K562 (cell line): Measurements from ENCODE around the gene MCRS1. TPM values are rescaled to one million over a fixed set of nuclear protein-coding genes. Genes with fewer than 3 reads are reported as not detected.

Source experiments
- ATAC-seq: fragments of 200-7000 bp; cut with Tn5 transposase; 3 replicates; pipeline ENCODE4 v1.9.1; 2020; ENCODE audit warnings: moderate library complexity
- BruUV-seq: library from RNA; stranded (reverse); fragments of 400-500 nt; replicated peaks from 2 replicates; lab custom pipeline; 2021; lab: Mats Ljungman, UMichigan
- CTCF ChIA-PET: fragments of 300-600 bp; formaldehyde crosslinking; extraction: SDS; loops from one replicate; lab custom pipeline; 2021; ENCODE audit warnings: low intra/inter-chr PET ratio; lab: Yijun Ruan, JAX
- POLR2A ChIA-PET: fragments of 300-600, 350-650 bp; sonication (Branson Sonifier 250); formaldehyde crosslinking; extraction: SDS; loops from one replicate; lab custom pipeline; 2021; ENCODE audit warnings: antibody characterized with exemption, inconsistent platforms; lab: Yijun Ruan, JAX
- DNase-seq, 4 experiments: peaks; one replicate each; pipeline versions ENCODE4 v3.0.0 to v3.0.0-alpha.2; 2011 to 2018; ENCODE audit warnings: low spot score in 3 of 4, mixed read lengths in 3 of 4; ENCODE audit errors: extremely low read depth in 1 of 4
- FAIRE-seq: peaks from 2 replicates; lab custom pipeline; 2011; peaks lifted over from hg19 to GRCh38; lab: Jason Lieb, UNC
- H2AFZ ChIP-seq: 2 replicates; pipeline ENCODE4 v1.6.0; 2011; ENCODE audit warnings: low read depth, low read length, control low read depth, inconsistent platforms
- H3K27ac ChIP-seq: fragments of 200-600 bp; 3 replicates; pipeline ENCODE4 v1.8.0; 2011; ENCODE audit warnings: low read depth, mild to moderate bottlenecking, control low read depth, inconsistent platforms, low read length, moderate library complexity, mixed read lengths; ENCODE audit errors: extremely low read depth
- H3K27me3 ChIP-seq, 2 experiments: fragments of 300-600 bp in 1 of 2; 2 replicates in 1 of 2; 3 replicates in 1 of 2; pipeline versions ENCODE4 v1.6.0 to v1.8.0; 2011; ENCODE audit warnings: inconsistent platforms in 2 of 2, low read length in 2 of 2, mild to moderate bottlenecking in 1 of 2, mixed read lengths in 1 of 2, moderate library complexity in 1 of 2; ENCODE audit not compliant: control insufficient read depth in 2 of 2, insufficient read depth in 2 of 2
- H3K36me3 ChIP-seq: fragments of 300-600 bp; 3 replicates; pipeline ENCODE4 v1.8.0; 2011; ENCODE audit warnings: mild to moderate bottlenecking, low read length, inconsistent platforms; ENCODE audit not compliant: control insufficient read depth, insufficient read depth
- H3K4me1 ChIP-seq, 2 experiments: fragments of 200-600 bp in 1 of 2; replicated peaks in 1 of 2; 2 replicates in 1 of 2; 3 replicates in 1 of 2; pipeline versions ENCODE4 v1.5.1 to v1.8.0; 2011; ENCODE audit warnings: inconsistent platforms in 2 of 2, low read length in 2 of 2, mild to moderate bottlenecking in 1 of 2, mixed read lengths in 1 of 2, moderate library complexity in 1 of 2; ENCODE audit not compliant: control insufficient read depth in 2 of 2, insufficient read depth in 2 of 2
- H3K4me2 ChIP-seq: 2 replicates; pipeline ENCODE4 v1.6.1; 2011; ENCODE audit warnings: low read length, control low read depth, inconsistent platforms, mixed read lengths; ENCODE audit not compliant: insufficient read depth
- H3K4me3 ChIP-seq: fragments of 200-600 bp; sonication (generic), shearing (Covaris generic); 2 replicates; pipeline ENCODE4 v1.5.1; 2016; ENCODE audit warnings: control low read depth, inconsistent platforms
- H3K79me2 ChIP-seq: fragments of 200-600 bp; 3 replicates; pipeline ENCODE4 v1.8.0; 2011; ENCODE audit warnings: low read length, inconsistent platforms; ENCODE audit not compliant: control insufficient read depth, insufficient read depth
- H3K9ac ChIP-seq, 2 experiments: 2 replicates each; pipeline versions ENCODE4 v1.6.0 to v1.6.1; 2011; ENCODE audit warnings: low read depth in 2 of 2, low read length in 2 of 2, control low read depth in 1 of 2, inconsistent platforms in 1 of 2, mild to moderate bottlenecking in 1 of 2, mixed read lengths in 1 of 2; ENCODE audit not compliant: insufficient read depth in 1 of 2
- H3K9me1 ChIP-seq: one replicate; pipeline ENCODE4 v1.6.0; 2011; ENCODE audit warnings: inconsistent platforms, mild to moderate bottlenecking, low read length, moderate library complexity; ENCODE audit not compliant: control insufficient read depth, insufficient read depth
- H3K9me3 ChIP-seq: replicated peaks from 2 replicates; pipeline ENCODE4 v1.5.1; 2011; ENCODE audit warnings: low read depth, low read length, inconsistent platforms; ENCODE audit not compliant: control insufficient read depth, insufficient read depth
- H4K20me1 ChIP-seq: replicated peaks from 2 replicates; pipeline ENCODE4 v1.6.1; 2011; ENCODE audit warnings: low read length, inconsistent platforms, mixed read lengths; ENCODE audit not compliant: control insufficient read depth, insufficient read depth
- CEBPB ChIP-seq: fragments of 450-650 bp; IDR thresholded peaks from 2 replicates; pipeline ENCODE4 v1.6.1; 2016; ENCODE audit warnings: missing genetic modification characterization, missing compliant biosample characterization
- NFE2 ChIP-seq: IDR thresholded peaks from 2 replicates; pipeline ENCODE4 v1.6.1; 2014; ENCODE audit warnings: antibody characterized with exemption, low read depth
- PCBP2 ChIP-seq: fragments of 200-400 bp; formaldehyde crosslinking; IDR thresholded peaks from 2 replicates; pipeline ENCODE4 v1.6.1; 2018; ENCODE audit warnings: low read length, low read depth, mild to moderate bottlenecking, moderate library complexity; ENCODE audit not compliant: poor library complexity, severe bottlenecking
- POLR2G ChIP-seq: fragments of 200-400 bp; formaldehyde crosslinking; IDR thresholded peaks from 2 replicates; pipeline ENCODE4 v1.6.1; 2017; ENCODE audit warnings: low read depth, mild to moderate bottlenecking, antibody characterized with exemption, low read length, moderate library complexity
- RAD21 ChIP-seq, 2 experiments: fragments of 250-450 bp in 1 of 2; fragments of 450-650 bp in 1 of 2; sonication (Bioruptor Pico) in 1 of 2; formaldehyde crosslinking in 1 of 2; IDR thresholded peaks in 1 of 2; conservative IDR thresholded peaks in 1 of 2; 2 replicates each; pipeline versions ENCODE4 v1.4.0 to v1.8.0; 2020 to 2022; ENCODE audit warnings: mild to moderate bottlenecking in 2 of 2, moderate library complexity in 1 of 2
- RCOR1 ChIP-seq, 2 experiments: IDR thresholded peaks; 2 replicates each; pipeline ENCODE4 v1.6.1; 2012; ENCODE audit warnings: low read depth in 2 of 2, low read length in 2 of 2, borderline replicate concordance in 1 of 2, improper control_type of control experiment in 1 of 2
- SMC3 ChIP-seq: conservative IDR thresholded peaks from 2 replicates; pipeline ENCODE4 v1.6.1; 2011; ENCODE audit warnings: low read depth, low read length, improper control_type of control experiment; ENCODE audit not compliant: insufficient read depth
- ZNF133 ChIP-seq: fragments of 250-450 bp; sonication (Bioruptor Pico); IDR thresholded peaks from 2 replicates; pipeline ENCODE4 v1.4.0; 2020; ENCODE audit warnings: mild to moderate bottlenecking
- ZNF232 ChIP-seq: sonication (generic); formaldehyde crosslinking; IDR thresholded peaks from 2 replicates; pipeline ENCODE4 v1.8.0; 2022; ENCODE audit warnings: mild to moderate bottlenecking, missing genetic modification reagents
- WGBS: fragments of 100-300 bp; shearing (Covaris generic); methylation state at CpG from one replicate; pipeline ENCODE4 v1.1.6; 2016; ENCODE audit warnings: low coverage, mixed read lengths; ENCODE audit not compliant: insufficient coverage; ENCODE audit errors: missing lambda C conversion rate; 5-methylcytosine and 5-hydroxymethylcytosine counted together
- in situ Hi-C: fragments of 300-500 bp; cut with MboI; formaldehyde crosslinking; loops from 4 replicates; pipeline ENCODE4 v1.15.0; 2018; ENCODE audit warnings: inconsistent platforms, mixed read lengths
- intact Hi-C: fragments of 100-400 bp; cut with micrococcal nuclease; formaldehyde crosslinking; loops from 2 replicates; pipeline ENCODE4 v1.14.2; 2022
- polyA plus RNA-seq, 8 experiments: library from polyadenylated mRNA; depleted of rRNA in 4 of 8; stranded (reverse) in 5 of 8; unstranded in 3 of 8; fragments of >200 nt; fragmentation: Nextera tagmentation in 2 of 8; fragmentation: Illumina TruSeq in 1 of 8; extraction: Ambion mirVana in 2 of 8; extraction: Trizol in 1 of 8; gene quantifications; 2 replicates each; pipeline versions ENCODE4 v1.2.1 to v1.2.3, GENCODE V29; 2011 to 2014; ENCODE audit warnings: inconsistent platforms in 1 of 8, missing spikeins in 1 of 8
- total RNA-seq, 7 experiments: library from RNA; depleted of rRNA in 6 of 7; stranded (reverse); fragments of >200 nt in 6 of 7; fragmentation: Illumina TruSeq in 2 of 7; extraction: Trizol in 2 of 7; gene quantifications; 2 replicates each; pipeline versions ENCODE4 v1.2.1 to v1.2.3, GENCODE V29; 2011 to 2021; ENCODE audit warnings: low replicate concordance in 1 of 7
- TF ChIP-seq, protein P1 (sequence below): sonication (generic); formaldehyde crosslinking; IDR thresholded peaks from 2 replicates; pipeline ENCODE4 v1.8.1; 2023; ENCODE audit warnings: mild to moderate bottlenecking, missing genetic modification reagents, moderate library complexity
- TF ChIP-seq, protein P2 (sequence below): fragments of 450-650 bp; IDR thresholded peaks from 2 replicates; pipeline ENCODE4 v1.6.1; 2016; ENCODE audit warnings: borderline replicate concordance
- TF ChIP-seq, protein P3 (sequence below): fragments of 450-650 bp; formaldehyde crosslinking; conservative IDR thresholded peaks from 2 replicates; pipeline ENCODE4 v1.4.0; 2022; ENCODE audit warnings: mild to moderate bottlenecking, missing genetic modification characterization
- TF ChIP-seq, protein P4 (sequence below): fragments of 450-650 bp; formaldehyde crosslinking; IDR thresholded peaks from 2 replicates; pipeline ENCODE4 v1.4.0; 2020; ENCODE audit warnings: mild to moderate bottlenecking, moderate library complexity

The MCRS1 gene
- total and polyA plus RNA-seq, 9 of the 15 experiments (the other 6 are each of a cell fraction or from before 2014, with no cell fraction given): 50.0 to 100 (median 73.2) TPM

DNA sequence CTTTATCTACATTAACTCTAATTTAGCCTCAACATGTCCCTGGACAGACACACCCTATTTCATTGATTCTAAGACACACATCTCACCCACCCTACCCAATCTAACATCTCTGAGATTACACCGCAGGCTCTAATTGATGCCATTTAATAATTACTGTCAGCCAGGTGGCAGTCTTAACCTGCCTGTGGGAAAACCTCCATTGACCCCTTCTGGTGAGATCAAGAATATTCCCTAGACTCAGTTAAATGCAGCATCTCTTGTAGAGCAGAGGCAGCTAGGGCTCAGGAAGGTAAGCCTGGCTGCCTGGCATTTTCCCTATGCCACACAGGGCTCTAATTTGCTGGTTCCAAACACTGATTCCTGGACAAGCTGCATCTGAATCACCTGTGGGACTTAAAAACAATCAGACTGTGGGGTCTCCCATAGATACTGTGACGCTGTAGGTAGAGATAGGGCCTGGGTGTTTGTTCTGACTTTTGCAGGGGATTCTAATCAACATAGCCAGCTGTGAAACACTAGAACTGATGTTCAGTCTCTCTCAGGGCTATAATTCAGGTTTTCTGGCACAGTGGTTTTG, 14.3 kb downstream of the MCRS1 start:
- in situ Hi-C loops (no loop called here), intact Hi-C loops (loop anchor here (1.0 kb wide), 1 partner anchor 70 kb away; the partner anchor contains the start of gene PRPF40B)
- BruUV-seq: no TSS peak
- H3K4me2 ChIP-seq: no peak overlapping the region
- POLR2A ChIA-PET: interaction anchor here (0.6 to 1.9 kb wide), 12 partner anchors 8 to 1685 kb away, joined by 3 to 12 read pairs (median 3); partner anchors contain the start of gene DAZAP2
- H3K36me3 ChIP-seq: peaks cover 17% of the 10 kb centered on the region; the same call in 1 of the 3 replicates
- H3K27me3 ChIP-seq: peaks cover 6 to 44% of the 10 kb centered on the region in 2 experiments; a peak in 4 of 5 replicates
- H3K79me2 ChIP-seq: no peaks in the 10 kb centered on the region
- no peak overlapping the region for H3K27ac ChIP-seq
- DNase-seq (peak; percentile 50 to 68 (median 56)), ATAC-seq (peak; percentile 77), FAIRE-seq (peak; percentile 74)
- CTCF ChIA-PET: interaction anchor here (0.7 to 2.6 kb wide), 7 partner anchors 14 to 286 kb away, joined by 3 to 20 read pairs (median 4); partner anchors contain the start of gene MCRS1
- no peak overlapping the region for H3K4me3 ChIP-seq
- WGBS: 43% methylated on average over 2 of the region's 2 CpGs
- H2AFZ ChIP-seq: no peak overlapping the region
- H3K9me1 ChIP-seq: no peaks in the 10 kb centered on the region
- 0 out of 2 replicates have a peak, but pooled peaks cover 3% of the 10 kb centered on the region for H4K20me1 ChIP-seq
- no peak overlapping the region for H3K9ac ChIP-seq
- H3K9me3 ChIP-seq: no peaks in the 10 kb centered on the region
- peaks cover 0 to 29% of the 10 kb centered on the region in 2 experiments; a peak in 3 of 5 replicates for H3K4me1 ChIP-seq
- TF ChIP-seq SMC3 (0 out of 2 replicates have a peak, but pooled peaks have one; percentile 28), RAD21 (CRISPR knock-in tag; conservative IDR thresholded peaks at IDR 0.05 in 1 of 2, IDR thresholded peaks at IDR 0.05 in 1 of 2) (peak; percentile 50 to 83), POLR2G (no peak), NFE2 (no peak), ZNF133 (no peak), PCBP2 (no peak), ZNF232 (CRISPR knock-in tag) (no peak), RCOR1 (IDR thresholded peaks at IDR 0.05; ENCODE audit: borderline replicate concordance in 1 of 2, low read depth in 2 of 2, low read length in 2 of 2) (peak in 1 of 2 experiments; percentile 53; a peak in 1 of 4 replicates), CEBPB (tag) (no peak)
- TF ChIP-seq, protein P1, sequence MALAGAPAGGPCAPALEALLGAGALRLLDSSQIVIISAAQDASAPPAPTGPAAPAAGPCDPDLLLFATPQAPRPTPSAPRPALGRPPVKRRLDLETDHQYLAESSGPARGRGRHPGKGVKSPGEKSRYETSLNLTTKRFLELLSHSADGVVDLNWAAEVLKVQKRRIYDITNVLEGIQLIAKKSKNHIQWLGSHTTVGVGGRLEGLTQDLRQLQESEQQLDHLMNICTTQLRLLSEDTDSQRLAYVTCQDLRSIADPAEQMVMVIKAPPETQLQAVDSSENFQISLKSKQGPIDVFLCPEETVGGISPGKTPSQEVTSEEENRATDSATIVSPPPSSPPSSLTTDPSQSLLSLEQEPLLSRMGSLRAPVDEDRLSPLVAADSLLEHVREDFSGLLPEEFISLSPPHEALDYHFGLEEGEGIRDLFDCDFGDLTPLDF: no peak
- TF ChIP-seq, protein P2, sequence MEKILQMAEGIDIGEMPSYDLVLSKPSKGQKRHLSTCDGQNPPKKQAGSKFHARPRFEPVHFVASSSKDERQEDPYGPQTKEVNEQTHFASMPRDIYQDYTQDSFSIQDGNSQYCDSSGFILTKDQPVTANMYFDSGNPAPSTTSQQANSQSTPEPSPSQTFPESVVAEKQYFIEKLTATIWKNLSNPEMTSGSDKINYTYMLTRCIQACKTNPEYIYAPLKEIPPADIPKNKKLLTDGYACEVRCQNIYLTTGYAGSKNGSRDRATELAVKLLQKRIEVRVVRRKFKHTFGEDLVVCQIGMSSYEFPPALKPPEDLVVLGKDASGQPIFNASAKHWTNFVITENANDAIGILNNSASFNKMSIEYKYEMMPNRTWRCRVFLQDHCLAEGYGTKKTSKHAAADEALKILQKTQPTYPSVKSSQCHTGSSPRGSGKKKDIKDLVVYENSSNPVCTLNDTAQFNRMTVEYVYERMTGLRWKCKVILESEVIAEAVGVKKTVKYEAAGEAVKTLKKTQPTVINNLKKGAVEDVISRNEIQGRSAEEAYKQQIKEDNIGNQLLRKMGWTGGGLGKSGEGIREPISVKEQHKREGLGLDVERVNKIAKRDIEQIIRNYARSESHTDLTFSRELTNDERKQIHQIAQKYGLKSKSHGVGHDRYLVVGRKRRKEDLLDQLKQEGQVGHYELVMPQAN: no peak
- TF ChIP-seq, protein P3, sequence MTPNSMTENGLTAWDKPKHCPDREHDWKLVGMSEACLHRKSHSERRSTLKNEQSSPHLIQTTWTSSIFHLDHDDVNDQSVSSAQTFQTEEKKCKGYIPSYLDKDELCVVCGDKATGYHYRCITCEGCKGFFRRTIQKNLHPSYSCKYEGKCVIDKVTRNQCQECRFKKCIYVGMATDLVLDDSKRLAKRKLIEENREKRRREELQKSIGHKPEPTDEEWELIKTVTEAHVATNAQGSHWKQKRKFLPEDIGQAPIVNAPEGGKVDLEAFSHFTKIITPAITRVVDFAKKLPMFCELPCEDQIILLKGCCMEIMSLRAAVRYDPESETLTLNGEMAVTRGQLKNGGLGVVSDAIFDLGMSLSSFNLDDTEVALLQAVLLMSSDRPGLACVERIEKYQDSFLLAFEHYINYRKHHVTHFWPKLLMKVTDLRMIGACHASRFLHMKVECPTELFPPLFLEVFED: no peak
- TF ChIP-seq, protein P4, sequence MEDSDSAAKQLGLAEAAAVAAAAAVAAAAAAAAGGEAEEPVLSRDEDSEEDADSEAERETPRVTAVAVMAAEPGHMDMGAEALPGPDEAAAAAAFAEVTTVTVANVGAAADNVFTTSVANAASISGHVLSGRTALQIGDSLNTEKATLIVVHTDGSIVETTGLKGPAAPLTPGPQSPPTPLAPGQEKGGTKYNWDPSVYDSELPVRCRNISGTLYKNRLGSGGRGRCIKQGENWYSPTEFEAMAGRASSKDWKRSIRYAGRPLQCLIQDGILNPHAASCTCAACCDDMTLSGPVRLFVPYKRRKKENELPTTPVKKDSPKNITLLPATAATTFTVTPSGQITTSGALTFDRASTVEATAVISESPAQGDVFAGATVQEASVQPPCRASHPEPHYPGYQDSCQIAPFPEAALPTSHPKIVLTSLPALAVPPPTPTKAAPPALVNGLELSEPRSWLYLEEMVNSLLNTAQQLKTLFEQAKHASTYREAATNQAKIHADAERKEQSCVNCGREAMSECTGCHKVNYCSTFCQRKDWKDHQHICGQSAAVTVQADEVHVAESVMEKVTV (CRISPR knock-in tag): peak; percentile 67
